GM19455 (cell line): Measurements from ENCODE around the gene INAVA.
A peak's percentile ranks its signal among the peaks of the same experiment; 100 is the strongest.
"Not testable (repeated sequence)": the region's sequence is repeated elsewhere in the genome, so short reads cannot be mapped to it uniquely, and the experiment has no call there.

Source experiments
- ATAC-seq: cut with Tn5 transposase; IDR thresholded peaks from one replicate; pipeline ENCODE4 v1.9.1; 2021; ENCODE audit not compliant: unreplicated experiment

Gene INAVA

DNA sequence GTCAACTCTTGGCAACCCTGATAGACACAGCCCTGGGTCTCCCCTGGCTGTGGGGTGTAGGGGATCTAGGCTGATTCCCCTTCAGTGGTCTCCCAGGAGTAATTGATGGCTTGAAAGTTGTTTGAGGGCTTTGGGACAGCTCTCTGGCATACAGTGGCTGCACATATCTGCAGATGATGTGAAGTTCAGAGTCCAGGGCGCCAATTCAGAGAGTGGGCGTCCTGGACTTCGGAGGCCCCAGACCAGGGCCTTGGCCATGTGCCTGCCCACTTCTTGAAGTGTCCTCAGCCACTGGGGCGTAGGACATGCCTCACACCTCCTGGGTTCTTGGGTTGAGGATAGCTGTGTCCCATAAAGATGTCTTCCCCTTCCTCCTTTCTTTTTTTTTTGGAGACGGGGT is 2.6 kb downstream of the INAVA start:
- no peak for ATAC-seq

DNA sequence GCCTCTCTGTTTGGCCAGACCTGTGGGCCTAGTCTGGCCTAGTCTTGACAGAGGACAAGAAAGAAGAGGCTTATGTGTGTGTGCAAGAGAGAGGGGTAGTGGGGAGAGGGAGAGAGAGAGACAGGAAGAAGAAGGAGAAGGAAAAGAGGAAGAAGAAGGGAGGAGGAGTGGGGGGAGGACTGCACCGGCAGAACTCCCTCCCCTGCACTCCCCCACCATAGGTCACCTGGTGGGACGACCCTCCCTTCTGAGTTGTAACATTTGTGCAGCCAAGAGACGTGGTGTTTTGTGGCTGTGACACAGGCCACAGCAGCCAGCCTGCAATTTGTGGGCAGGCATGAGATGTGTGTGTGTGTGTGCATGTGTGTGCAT is 4.3 kb downstream of the INAVA start:
- ATAC-seq, result no peak

DNA sequence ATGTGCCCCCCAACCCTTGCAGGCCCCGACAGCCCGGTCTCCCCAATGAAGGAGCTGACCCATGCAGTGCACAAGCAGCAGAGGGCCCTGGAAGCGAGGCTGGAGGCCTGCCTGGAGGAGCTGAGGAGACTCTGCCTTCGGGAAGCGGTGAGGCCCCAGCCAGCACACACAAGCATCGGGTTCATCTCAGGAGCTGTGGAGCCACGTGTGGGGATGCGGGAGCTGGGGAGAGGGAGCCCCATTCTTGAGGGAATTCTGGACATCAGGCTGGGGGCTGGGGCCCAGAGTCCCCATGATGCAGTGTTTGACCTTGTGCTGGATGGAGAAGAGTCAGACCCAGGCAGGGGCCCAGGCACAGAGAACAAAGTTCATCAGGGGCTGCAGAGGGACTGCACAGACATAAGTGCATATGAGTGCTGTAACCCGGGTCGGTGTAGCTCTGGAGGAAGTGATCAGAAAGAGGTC is 4.8 kb downstream of the INAVA start:
- no peak for ATAC-seq

DNA sequence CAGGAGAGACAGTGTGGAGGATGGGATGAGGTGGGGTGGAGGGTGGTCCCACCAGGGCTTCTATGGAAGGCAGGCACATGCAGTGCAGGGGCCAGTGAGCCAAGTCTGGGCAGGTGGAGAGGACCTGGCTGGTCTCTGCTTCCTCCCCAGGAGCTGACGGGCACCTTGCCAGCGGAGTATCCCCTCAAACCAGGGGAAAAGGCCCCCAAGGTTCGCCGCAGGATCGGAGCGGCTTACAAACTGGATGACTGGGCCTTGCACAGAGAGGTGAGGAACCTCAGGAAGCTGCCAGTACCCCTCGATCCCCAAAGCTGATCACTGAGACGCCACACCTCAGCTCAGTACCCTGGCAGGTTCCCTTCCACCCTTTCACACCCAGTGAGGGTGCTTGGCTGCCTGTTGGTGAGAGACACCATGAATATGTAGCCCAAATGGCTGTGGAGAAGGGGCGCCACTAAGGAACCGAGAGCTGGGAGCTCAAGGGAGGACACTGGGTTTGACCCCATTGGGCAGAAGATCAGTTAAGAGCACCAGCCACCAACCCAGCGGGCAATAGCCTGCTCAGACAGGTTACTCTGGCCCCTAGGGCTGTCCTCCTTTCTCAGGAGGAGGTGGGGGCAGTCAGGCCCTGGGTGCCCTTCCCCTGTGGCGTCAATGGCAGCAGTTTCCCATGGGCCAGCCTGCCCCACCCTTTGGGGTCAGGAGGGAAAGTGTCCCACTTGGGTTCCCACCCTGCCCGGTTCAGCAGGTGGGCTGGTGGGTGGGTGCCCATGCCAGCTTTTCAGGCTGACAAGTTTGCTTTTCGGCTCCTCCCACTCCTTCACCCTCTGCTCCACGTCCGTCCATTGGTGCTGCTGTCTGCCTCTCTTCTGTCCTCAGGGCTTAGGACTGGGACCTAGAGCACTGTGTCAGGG is 5.5 kb downstream of the INAVA start:
- ATAC-seq, result no peak

DNA sequence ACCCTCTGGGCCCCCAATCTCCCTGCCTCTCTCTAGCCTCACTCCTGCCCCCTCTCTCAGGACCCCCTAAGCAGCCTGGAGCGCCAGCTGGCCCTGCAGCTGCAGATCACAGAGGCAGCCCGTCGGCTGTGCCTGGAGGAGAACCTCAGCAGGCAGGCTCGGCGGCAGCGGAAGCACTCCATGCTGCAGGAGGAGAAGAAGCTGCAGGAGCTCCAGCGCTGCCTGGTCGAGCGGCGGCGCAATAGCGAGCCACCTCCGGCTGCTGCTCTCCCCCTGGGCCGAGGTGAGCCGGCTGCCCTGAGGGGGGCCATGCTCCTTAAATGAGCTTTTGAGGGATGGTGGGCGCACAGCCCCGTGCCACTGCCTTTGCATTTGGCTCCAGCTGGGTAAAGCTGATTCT is 6.2 kb downstream of the INAVA start:
- ATAC-seq, result no peak

DNA sequence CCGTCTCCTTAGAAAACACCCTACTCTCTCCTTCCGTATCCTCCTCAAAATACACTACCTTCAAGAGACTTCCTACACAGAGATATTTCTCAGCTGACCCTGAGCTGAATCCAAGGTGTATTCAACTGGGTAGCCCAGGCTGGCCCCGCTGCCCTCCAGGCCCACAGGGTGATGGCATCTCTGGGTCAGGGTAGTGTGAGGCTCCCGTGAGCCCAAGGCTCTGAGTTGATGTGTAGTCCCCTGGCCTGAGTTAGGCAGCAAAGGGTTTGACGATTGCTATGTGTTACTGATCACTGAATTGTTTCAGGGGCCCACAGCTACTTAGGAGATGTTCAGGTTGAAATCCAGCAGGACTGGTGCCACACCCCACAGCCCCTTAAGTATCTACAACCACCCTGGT is 6.7 kb downstream of the INAVA start:
- ATAC-seq, result no peak

DNA sequence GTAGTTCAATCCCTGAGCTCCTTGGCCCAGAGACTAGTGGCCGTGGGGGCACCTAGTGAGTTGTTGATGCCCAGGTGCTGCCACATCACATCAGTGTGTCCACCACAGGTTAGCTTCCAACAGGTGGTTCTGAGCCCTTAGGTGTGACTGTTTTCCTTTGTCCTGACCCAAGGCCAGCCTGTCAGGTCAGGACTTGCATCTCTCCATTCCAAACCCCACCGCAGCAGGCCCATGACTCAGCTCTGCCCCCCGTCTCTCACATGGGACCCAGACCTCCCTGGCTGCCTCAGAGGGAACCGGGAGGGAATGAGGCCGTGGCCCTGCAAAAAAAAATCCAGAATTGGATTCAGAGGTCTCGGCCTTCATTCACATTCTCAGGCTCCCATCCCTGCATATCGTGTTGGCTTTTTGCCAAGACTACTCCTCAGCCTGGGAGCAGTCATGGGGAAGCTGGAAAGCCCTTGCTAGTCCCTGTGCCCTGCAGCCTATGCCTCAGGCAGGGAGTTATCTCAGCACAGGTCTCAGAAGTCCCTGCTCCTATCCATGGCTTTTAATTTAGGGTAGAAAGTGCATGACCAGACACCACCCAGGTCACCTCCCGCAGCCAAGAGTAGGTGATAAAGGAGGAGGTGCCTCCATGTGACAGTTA is 7.2 kb downstream of the INAVA start:
- no peak for ATAC-seq

DNA sequence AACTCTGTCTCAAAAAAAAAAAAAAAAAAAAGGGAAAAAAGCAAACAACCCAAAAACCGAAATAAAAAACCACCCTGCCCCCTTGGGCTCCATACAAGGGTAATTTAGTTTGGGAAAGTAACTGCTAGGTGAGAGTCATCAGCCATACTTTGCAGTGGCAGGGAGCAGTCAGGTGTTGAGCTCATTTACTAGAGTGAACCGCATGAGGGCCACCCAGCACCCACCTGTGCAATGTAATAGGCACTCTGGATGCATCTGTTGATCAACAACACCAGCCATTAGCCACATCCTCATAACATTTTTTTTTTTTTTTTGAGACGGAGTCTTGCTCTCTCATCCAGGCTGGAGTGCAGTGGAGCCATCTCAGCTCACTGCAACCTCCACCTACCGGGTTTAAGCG is 9.1 kb downstream of the INAVA start:
- no peak for ATAC-seq

DNA sequence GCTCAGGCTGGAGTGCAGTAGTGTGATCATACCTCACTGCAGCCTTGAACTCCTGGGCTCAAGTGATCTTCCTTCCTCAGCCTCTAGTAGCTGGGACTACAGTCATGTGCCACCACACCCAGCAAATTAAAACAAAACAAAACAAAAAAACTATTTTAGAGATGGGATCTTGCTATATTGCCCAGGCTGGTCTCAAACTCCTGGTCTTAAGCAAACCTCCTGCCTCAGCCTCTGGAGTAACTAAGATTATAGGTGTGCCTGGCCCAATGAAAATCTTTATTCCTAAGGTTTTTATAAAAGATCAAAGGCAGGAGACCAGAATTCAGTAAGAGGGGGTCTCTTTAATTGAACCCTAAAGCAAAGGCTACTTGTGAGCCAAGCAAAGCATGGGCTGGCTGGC is 10.1 kb downstream of the INAVA start:
- no peak for ATAC-seq

DNA sequence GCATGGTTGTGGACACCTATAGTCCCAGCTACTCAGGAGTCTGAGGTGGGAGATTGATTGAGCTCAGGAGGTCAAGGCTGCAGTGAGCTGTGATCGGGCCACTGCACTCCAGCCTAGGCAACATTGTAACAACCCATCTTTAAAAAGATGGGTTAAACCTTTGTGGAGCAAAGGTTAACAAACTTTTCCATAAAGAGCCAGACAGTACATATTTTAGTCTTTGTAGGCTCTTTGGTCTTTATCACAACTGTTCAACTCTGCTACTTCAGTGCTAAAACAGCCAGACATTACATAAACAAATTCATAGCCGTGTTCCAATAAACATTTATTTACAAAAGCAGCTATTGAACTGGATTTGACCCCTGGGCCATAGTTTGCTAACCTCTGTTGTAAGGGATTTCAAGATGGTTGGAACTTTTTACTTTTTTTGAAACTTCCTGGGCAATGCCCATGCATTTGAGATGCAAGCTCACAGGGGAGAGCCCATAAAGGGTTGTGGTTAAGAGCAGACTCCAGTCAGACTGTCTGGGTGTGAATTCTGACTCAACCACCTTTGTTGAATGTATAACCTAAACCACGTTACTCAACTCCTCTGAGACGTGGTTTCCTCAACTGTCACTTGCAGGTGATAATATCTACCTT is 10.8 kb downstream of the INAVA start:
- no peak for ATAC-seq

DNA sequence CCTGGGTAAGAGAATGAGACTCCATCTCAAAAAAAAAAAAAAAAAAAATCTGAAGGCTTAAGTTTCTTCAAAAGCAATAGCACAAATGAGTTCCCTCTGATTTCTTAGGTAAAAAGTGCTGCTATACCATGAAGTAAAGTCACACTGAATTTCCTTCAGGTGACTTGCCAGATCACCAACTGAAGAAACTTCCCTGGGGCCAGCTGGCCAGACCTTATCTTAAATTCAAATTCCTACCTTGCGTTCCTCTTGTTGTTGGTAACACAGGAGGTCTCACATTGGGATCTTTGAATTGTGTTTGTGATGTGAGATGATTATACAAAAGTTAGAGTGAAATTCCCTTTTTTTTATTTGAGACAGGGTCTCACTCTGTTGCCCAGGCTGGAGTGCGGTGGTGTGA is 11.8 kb downstream of the INAVA start:
- no peak for ATAC-seq

DNA sequence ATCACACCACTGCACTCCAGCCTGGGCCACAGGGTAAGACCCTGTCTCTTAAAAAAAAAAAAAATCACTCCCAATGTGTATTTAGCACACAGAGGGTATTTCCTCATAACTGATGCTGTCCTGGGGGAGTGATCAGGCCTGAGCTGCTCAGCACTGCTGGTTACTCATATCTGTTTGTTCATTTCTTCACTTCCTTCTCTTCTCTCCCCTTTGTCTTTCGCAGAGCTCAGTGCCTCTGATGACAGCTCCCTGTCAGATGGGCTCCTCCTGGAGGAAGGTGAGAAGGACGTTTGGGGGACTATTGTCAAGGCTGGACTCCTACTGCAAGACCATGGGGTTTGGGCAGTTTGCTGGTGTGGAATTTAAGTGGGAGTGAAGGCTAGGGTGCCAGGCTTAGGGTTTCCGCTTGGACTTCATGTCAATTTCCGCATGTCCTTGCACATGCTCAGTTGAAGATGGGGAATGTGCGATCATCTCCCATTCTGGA is 13.0 kb downstream of the INAVA start:
- peak; percentile 52 for ATAC-seq

DNA sequence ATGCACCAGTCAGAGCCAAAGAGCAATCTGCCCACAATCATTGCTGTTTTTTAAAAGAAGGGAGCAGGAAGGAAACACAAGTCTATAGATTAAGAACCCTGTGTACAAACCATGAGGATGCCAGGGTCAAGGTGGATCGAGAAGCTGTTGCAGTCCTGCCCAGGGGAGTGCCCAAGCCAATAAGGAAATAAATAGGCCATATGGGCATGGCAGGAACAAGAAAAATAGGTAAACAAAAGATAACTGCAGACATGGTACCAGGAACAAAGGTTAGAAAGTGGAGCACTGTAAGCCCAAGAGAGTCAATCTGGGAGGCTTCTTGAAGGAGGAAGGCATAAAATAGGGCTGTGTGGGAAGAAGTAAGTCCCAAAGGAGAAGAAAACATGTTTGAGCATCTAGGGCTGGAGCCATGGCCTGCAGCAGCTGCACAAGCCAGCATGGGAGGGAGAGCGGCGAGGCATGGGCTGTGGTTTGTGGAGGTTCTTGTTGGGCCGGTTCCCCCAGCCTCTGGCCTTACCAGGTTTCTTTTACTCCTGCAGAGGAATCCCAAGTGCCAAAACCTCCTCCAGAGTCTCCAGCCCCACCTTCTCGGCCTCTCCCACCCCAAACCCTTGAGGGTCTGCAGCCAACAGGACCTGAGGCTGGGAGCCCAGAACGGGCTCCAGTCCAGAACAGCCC is 13.6 kb downstream of the INAVA start:
- no peak for ATAC-seq

DNA sequence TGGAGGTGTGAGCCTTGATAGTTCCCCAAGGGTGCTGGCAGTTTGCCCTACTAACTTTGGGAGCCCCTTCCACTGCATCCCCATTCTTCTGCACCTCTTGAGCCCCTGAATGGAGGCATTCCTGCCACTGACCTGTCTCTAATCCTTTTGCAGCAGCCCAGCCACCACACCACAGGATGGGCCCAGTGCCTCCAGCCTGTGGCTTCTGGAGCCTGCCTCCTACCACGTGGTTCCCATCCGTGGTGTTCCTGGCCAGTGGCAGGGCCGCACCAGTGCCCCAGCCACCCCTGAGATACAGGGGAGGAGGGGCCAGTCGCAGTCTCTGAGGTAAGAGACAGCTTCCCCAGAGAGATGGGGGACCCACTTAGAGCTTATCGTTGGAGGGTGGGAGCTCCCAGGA is 14.4 kb downstream of the INAVA start:
- no peak for ATAC-seq

DNA sequence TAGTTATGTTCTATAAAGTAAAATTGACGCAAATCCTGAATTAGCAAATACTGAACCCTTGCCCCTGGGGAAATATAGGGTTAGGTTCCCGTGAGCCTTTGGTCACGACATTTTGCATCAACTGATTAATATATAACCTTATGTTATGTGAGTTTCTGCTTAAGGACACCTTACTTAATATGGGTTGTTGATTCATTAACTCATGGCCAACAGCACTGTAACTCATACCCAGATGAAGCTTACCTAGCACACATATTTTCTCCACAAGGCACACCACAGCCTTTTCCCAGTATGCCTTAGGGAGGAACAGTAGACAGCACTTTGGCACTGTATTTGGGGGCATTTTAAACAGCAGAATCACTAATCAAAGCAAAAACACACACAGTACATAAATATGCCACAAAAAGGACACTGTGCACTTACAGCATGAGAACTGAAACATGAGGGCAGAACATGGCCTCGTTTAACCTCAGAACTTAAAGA is 15.1 kb downstream of the INAVA start:
- ATAC-seq, result no peak

DNA sequence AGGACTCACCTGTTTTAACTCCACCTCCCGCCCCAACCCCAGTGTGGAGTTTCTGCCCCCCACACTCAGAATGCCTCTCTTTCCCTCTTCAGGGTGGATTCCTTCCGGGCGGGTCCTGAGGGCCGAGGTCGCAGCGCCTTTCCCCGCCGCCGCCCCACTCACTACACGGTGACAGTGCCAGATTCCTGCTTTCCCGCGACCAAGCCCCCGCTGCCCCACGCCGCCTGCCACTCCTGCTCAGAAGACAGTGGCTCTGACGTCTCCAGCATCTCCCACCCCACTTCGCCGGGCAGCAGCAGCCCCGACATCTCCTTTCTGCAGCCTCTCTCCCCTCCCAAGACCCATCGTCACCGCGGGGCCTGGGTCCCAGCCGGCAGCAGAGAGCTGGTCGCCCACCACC is 16.7 kb downstream of the INAVA start:
- no peak for ATAC-seq

DNA sequence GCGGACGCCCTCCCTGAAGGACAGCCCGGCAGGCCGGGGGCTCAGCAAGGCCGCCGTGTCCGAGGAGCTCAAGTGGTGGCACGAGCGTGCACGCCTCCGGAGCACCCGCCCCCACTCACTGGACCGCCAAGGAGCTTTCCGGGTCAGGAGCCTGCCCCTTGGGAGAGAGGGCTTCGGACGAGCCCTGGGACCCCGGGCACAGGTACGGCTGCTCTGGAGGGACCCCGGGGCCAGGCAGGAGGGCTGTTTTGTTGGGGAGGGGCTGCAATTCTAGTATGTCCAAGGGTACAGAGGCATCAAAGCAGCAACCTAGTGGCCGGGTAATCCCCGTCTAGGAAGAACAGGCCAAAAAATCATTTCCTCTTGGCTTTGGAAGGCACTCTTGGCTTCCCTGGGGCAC is 17.2 kb downstream of the INAVA start:
- ATAC-seq, result not testable (repeated sequence)

DNA sequence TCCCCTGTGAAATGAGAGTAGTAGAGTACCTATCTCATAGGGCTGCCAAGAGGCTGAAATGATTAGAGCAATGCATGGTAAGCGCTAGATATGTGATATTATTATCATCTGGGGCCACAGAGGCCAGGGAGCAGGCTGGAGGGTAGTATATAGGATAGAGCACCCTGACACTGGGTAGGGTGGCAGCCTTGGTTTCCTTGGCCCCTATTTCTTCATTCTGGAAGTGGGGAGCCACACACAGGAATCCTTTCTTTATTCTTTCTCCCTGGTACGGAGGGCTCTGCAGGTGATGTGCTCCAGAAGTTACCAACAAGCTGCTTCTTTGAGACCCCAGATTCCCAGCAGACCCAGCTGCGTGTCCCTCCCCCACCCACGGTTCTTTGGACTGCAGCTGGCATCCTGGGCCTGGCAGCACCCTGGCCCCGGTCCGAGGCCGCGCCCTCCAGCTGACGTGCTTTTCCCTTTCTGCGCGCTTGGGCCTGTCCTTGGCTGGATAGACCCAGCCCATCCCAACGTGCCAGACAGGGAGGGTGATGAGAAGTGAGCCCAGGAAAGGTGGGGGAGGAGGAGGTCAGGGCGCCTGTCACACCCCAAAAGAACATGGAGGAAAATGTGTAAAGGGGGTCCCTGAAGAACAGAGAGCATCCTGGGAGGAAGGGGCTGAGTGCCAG is 18.2 kb downstream of the INAVA start:
- ATAC-seq, result no peak

DNA sequence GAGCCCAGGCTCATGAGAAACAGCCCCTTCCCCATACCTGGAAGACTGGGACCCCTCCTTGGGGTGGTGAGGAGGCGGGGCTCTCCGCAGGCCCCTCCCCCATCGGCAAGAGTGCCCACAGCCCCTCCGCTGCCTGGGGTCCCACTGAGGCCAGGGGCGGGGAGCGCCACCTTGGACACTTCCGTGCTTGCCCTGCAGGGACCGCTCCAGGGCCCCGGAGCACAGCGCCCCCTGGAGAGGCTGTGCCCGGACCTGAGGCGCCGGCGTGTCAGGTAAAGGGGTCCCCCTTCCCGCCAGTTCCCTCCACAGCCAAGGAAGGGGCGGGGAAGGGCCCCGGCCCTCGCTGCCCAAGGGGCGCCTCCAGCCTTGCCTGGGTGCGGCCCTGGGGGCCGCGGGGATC is 21.5 kb downstream of the INAVA start:
- no peak for ATAC-seq

DNA sequence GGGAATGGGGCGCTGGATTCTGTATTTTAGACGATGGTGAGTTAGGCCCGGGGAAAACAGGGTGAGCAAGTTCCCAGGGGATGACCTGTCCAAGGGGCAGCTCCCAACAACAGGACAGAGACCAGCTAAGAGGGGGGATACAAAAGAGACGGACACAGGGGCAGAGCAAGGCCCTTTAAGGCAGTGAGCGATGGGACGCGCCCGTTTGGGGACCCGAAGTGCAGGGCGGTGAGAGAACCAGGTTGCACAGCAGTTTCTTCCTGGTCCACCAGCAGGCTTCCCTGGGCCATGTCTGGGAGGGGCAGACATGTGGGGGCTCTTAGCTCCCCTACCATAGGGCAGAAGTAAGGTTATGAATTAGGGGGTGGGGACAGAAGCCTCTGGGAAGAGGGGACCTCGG is 22.0 kb downstream of the INAVA start:
- ATAC-seq, result no peak
